ENCODE measurements around the gene TEAD4.

DNA sequence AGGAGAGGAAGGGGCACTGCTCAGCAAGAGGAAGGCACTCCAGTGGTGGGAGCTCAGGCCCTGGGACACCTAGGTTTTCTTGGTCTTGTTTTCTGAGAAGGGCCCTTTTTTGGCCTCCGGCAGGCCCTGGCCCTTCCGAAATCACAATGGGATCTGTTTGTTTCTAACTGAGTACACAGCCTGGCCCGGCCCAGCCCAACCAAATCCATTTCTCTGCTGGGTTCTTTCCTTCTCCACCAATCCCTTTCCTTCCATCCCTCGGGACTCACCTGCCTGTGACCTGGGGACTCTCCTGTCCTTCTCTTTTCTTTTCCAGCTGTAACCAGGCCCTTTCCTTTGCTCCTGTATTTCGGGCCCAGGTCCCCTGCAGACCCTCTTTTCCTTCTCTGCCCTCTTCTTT lies 18.6 kb downstream of the TEAD4 start:
- TF ChIP-seq, protein P1, sequence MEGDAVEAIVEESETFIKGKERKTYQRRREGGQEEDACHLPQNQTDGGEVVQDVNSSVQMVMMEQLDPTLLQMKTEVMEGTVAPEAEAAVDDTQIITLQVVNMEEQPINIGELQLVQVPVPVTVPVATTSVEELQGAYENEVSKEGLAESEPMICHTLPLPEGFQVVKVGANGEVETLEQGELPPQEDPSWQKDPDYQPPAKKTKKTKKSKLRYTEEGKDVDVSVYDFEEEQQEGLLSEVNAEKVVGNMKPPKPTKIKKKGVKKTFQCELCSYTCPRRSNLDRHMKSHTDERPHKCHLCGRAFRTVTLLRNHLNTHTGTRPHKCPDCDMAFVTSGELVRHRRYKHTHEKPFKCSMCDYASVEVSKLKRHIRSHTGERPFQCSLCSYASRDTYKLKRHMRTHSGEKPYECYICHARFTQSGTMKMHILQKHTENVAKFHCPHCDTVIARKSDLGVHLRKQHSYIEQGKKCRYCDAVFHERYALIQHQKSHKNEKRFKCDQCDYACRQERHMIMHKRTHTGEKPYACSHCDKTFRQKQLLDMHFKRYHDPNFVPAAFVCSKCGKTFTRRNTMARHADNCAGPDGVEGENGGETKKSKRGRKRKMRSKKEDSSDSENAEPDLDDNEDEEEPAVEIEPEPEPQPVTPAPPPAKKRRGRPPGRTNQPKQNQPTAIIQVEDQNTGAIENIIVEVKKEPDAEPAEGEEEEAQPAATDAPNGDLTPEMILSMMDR (conservative IDR thresholded peaks at IDR 0.05) = no peak
- TF ChIP-seq EZH2 (IDR thresholded peaks at IDR 0.05; ENCODE audit: low read depth) = no peak

All from PC-9 (cell line).